Hematopoietic multipotent progenitor cell (in vitro differentiated cells): ENCODE data around the gene PYDC1. TPM values are rescaled to one million over a fixed set of nuclear protein-coding genes. Genes with fewer than 3 reads are reported as not detected.
"Not testable (repeated sequence)": the region's sequence is repeated elsewhere in the genome, so short reads cannot be mapped to it uniquely, and the experiment has no call there.

Experiments
- DNase-seq, 3 donors: peaks; one replicate each; pipeline ENCODE4 v3.0.0-alpha.2; 2011 to 2015; ENCODE audit warnings: low read depth in 2 of 3, low spot score in 2 of 3
- total RNA-seq: library from RNA; depleted of rRNA; stranded (reverse); fragments of >200 nt; gene quantifications from one replicate; pipeline ENCODE4 v1.2.3, GENCODE V29; 2012

PYDC1 gene
- not detected for total RNA-seq

- no peak for DNase-seq
Observed at GRCh38 chr16:31216422-31217135, at the start of gene PYDC1. Gene PYDC1 (minus strand): TSS chr16:31217135. CDS start chr16:31217028, 107 bp downstream.

GRCh38 chr16:31265329-31266245 is 48.7 kb upstream of the PYDC1 start:
- DNase-seq, result peak in 2 of 3 donors; percentile 77 to 92

- DNase-seq, result no peak
Observed at GRCh38 chr16:31262084-31262483, 45.1 kb upstream of the PYDC1 start.

- DNase-seq, result no peak
Observed at GRCh38 chr16:31260136-31260931, 43.4 kb upstream of the PYDC1 start.

- DNase-seq, result no peak
Observed at GRCh38 chr16:31258366-31258765, 41.4 kb upstream of the PYDC1 start.

GRCh38 chr16:31256466-31256865 is 39.5 kb upstream of the PYDC1 start:
- DNase-seq, result no peak

- DNase-seq, result peak in 1 of 3 donors; percentile 41
Observed at GRCh38 chr16:31253642-31254045, 36.7 kb upstream of the PYDC1 start.

- DNase-seq, result no peak
Observed at GRCh38 chr16:31251435-31251834, 34.5 kb upstream of the PYDC1 start.

- DNase-seq, result no peak
Observed at GRCh38 chr16:31250782-31251384, 33.9 kb upstream of the PYDC1 start.

GRCh38 chr16:31248344-31248743 is 31.4 kb upstream of the PYDC1 start:
- DNase-seq, result no peak

GRCh38 chr16:31246296-31246695 is 29.4 kb upstream of the PYDC1 start:
- DNase-seq, result no peak

GRCh38 chr16:31245598-31245997 is 28.7 kb upstream of the PYDC1 start:
- DNase-seq, result not testable (repeated sequence)

- DNase-seq, result peak in 2 of 3 donors; percentile 64 to 82
Observed at GRCh38 chr16:31243734-31244670, 27.1 kb upstream of the PYDC1 start.

GRCh38 chr16:31242206-31242605 is 25.3 kb upstream of the PYDC1 start:
- DNase-seq, result no peak

GRCh38 chr16:31238041-31238440 is 21.1 kb upstream of the PYDC1 start:
- DNase-seq, result no peak

GRCh38 chr16:31229501-31229900 is 12.6 kb upstream of the PYDC1 start:
- DNase-seq, result peak in 2 of 3 donors; percentile 40 to 46

- no peak for DNase-seq
Observed at GRCh38 chr16:31228206-31228605, 11.3 kb upstream of the PYDC1 start.

GRCh38 chr16:31225193-31225592 is 8.3 kb upstream of the PYDC1 start:
- DNase-seq, result no peak
